Endothelial cell of umbilical vein (primary cell): ENCODE data around the gene ATP2C2. TPM values are rescaled to one million over a fixed set of nuclear protein-coding genes. Genes with fewer than 3 reads are reported as not detected.

Experiments
- BruUV-seq: library from RNA; stranded (reverse); fragments of 400-500 nt; replicated peaks from 2 replicates; lab custom pipeline; 2021; lab: Mats Ljungman, UMichigan
- CTCF ChIA-PET: fragments of 300-600, 350-600 bp; sonication (Branson Sonifier 250); formaldehyde crosslinking; loops from one replicate; lab custom pipeline; 2021; ENCODE audit warnings: antibody characterized with exemption, inconsistent platforms; lab: Charles Lee
- POLR2A ChIA-PET: fragments of 300-600, 350-600 bp; sonication (Branson Sonifier 250); formaldehyde crosslinking; loops from one replicate; lab custom pipeline; 2021; ENCODE audit warnings: antibody characterized with exemption, inconsistent platforms; lab: Charles Lee
- DNase-seq: peaks from one replicate; pipeline ENCODE4 v3.0.0-alpha.2; 2011; ENCODE audit warnings: low read depth, low spot score
- FAIRE-seq: peaks from 2 replicates; lab custom pipeline; 2011; peaks lifted over from hg19 to GRCh38; lab: Jason Lieb, UNC
- H2AFZ ChIP-seq: 2 replicates; pipeline ENCODE4 v1.6.0; 2012; ENCODE audit warnings: low read depth, low read length, control low read depth, inconsistent platforms
- H3K27ac ChIP-seq: 2 replicates; pipeline ENCODE4 v1.5.1; 2011; ENCODE audit warnings: low read depth, mild to moderate bottlenecking, control low read depth, low read length, moderate library complexity; ENCODE audit not compliant: insufficient read depth
- H3K27me3 ChIP-seq, 2 experiments: 2 replicates each; pipeline versions ENCODE4 v1.6.0 to v1.6.1; 2011; ENCODE audit warnings: low read length in 2 of 2, mixed read lengths in 1 of 2; ENCODE audit not compliant: control insufficient read depth in 2 of 2, insufficient read depth in 2 of 2
- H3K36me3 ChIP-seq, 2 experiments: 2 replicates in 1 of 2; 3 replicates in 1 of 2; pipeline ENCODE4 v1.5.1; 2011; ENCODE audit warnings: low read length in 2 of 2, mild to moderate bottlenecking in 1 of 2, moderate library complexity in 1 of 2; ENCODE audit not compliant: control insufficient read depth in 2 of 2, insufficient read depth in 2 of 2; ENCODE audit errors: extremely low read depth in 1 of 2
- H3K4me1 ChIP-seq: 3 replicates; pipeline ENCODE4 v1.5.1; 2011; ENCODE audit warnings: mild to moderate bottlenecking, low read length; ENCODE audit not compliant: control insufficient read depth, insufficient read depth; ENCODE audit errors: extremely low read depth
- H3K4me2 ChIP-seq: 2 replicates; pipeline ENCODE4 v1.6.1; 2011; ENCODE audit warnings: low read length, control low read depth, mixed read lengths; ENCODE audit not compliant: insufficient read depth
- H3K4me3 ChIP-seq, 3 experiments: fragments of 200-600 bp in 1 of 3; sonication (generic), shearing (Covaris generic) in 1 of 3; replicated peaks in 1 of 3; 2 replicates each; pipeline ENCODE4 v1.5.1; 2011 to 2016; ENCODE audit warnings: control low read depth in 3 of 3, low read length in 3 of 3, mild to moderate bottlenecking in 2 of 3, inconsistent platforms in 1 of 3, low read depth in 1 of 3, moderate library complexity in 1 of 3; ENCODE audit not compliant: insufficient read depth in 1 of 3
- H3K79me2 ChIP-seq: 2 replicates; pipeline ENCODE4 v1.6.0; 2012; ENCODE audit warnings: low read length, inconsistent platforms; ENCODE audit not compliant: control insufficient read depth, insufficient read depth
- H3K9ac ChIP-seq: replicated peaks from 2 replicates; pipeline ENCODE3; 2011; ENCODE audit warnings: low read length, control low read depth; ENCODE audit not compliant: insufficient read depth; ENCODE audit errors: extremely low read depth
- H3K9me1 ChIP-seq: replicated peaks from 3 replicates; pipeline ENCODE4 v1.6.0; 2011; ENCODE audit warnings: mild to moderate bottlenecking, low read length; ENCODE audit not compliant: control insufficient read depth, insufficient read depth; ENCODE audit errors: extremely low read depth
- H3K9me3 ChIP-seq: replicated peaks from 2 replicates; pipeline ENCODE4 v1.5.1; 2012; ENCODE audit warnings: low read length, inconsistent platforms; ENCODE audit not compliant: control insufficient read depth, insufficient read depth
- H4K20me1 ChIP-seq: replicated peaks from 2 replicates; pipeline ENCODE3; 2011; ENCODE audit warnings: mild to moderate bottlenecking, low read length; ENCODE audit not compliant: control insufficient read depth, insufficient read depth; ENCODE audit errors: extremely low read depth
- GATA2 ChIP-seq: IDR thresholded peaks from 2 replicates; pipeline ENCODE4 v1.7.0; 2011; ENCODE audit warnings: low read depth, mild to moderate bottlenecking, moderate library complexity, mixed read lengths, low read length; ENCODE audit not compliant: insufficient read length, insufficient read depth
- JUN ChIP-seq: IDR thresholded peaks from 2 replicates; pipeline ENCODE4 v1.6.1; 2011; ENCODE audit warnings: borderline replicate concordance, low read depth; ENCODE audit not compliant: insufficient read length, insufficient read depth
- MAX ChIP-seq: IDR thresholded peaks from 2 replicates; pipeline ENCODE4 v1.6.1; 2011; ENCODE audit not compliant: insufficient read depth, insufficient read length
- MYC ChIP-seq: IDR thresholded peaks from one replicate; pipeline ENCODE4 v1.6.1; 2011; ENCODE audit warnings: mild to moderate bottlenecking, low read depth, low read length
- POLR2AphosphoS5 ChIP-seq: IDR thresholded peaks from 2 replicates; pipeline ENCODE4 v1.6.1; 2012; ENCODE audit warnings: low read depth, mild to moderate bottlenecking, control low read depth, low read length, moderate library complexity; ENCODE audit not compliant: insufficient read depth
- dilution Hi-C: fragments of 300-500 bp; cut with MboI; formaldehyde crosslinking; loops from one replicate; pipeline ENCODE4 v1.15.0; 2019; ENCODE audit warnings: low sequenced_read_pairs; ENCODE audit not compliant: extremely low pct_ligation_motif_present
- intact Hi-C: fragments of 100-400 bp; cut with micrococcal nuclease; formaldehyde crosslinking; loops from one replicate; pipeline ENCODE4 v1.10.0; 2022
- polyA plus RNA-seq, 4 experiments: library from polyadenylated mRNA; depleted of rRNA in 3 of 4; stranded (reverse) in 3 of 4; unstranded in 1 of 4; fragments of >200 nt; gene quantifications; 2 replicates each; pipeline versions ENCODE4 v1.2.1 to v1.2.3, GENCODE V29; 2011 to 2012; ENCODE audit warnings: missing spikeins in 1 of 4
- total RNA-seq: library from RNA; stranded (reverse); gene quantifications from 2 replicates; pipeline ENCODE4 v1.2.3, GENCODE V29; 2021
- TF ChIP-seq, protein P1 (sequence below), 2 donors: IDR thresholded peaks; 1 replicate in 1 of 2; 2 replicates in 1 of 2; pipeline ENCODE4 v1.5.1; 2011; ENCODE audit warnings: low read length in 2 of 2, mild to moderate bottlenecking in 2 of 2, moderate library complexity in 2 of 2, control low read depth in 1 of 2, inconsistent platforms in 1 of 2, low read depth in 1 of 2; ENCODE audit not compliant: insufficient read depth in 1 of 2; ENCODE audit errors: extremely low read depth in 1 of 2

Gene ATP2C2
- total and polyA plus RNA-seq, 2 donors (not counting 3 experiments of a cell fraction or from before 2014, with no cell fraction given), result not detected

DNA sequence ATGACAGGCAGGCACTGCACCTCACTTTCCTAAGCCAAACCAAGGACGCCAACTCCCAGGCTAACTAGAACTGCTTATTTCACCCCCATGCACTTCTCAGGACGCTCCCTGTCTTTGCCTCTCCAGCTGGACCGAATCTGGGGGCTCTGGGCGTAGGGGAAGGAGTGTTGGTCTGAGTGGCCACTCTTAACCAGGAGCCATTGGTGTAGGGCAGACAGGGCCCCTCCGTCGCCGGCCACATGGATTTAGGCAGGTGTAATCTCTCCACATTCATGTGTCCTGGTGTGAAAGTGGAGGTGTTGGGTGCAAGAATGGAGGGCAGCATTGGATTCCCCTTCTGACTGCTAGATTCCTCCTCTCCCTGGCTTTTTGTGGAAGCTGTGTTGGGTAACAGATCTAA is 9.8 kb downstream of the ATP2C2 start:
- no peak overlapping the region for H2AFZ ChIP-seq
- no peaks in the 10 kb centered on the region for H3K27me3 ChIP-seq
- POLR2A ChIA-PET, result no interaction called here
- CTCF ChIA-PET, result no interaction called here
- intact Hi-C loops, result no loop called here
- no peaks in the 10 kb centered on the region for H3K36me3 ChIP-seq
- H4K20me1 ChIP-seq, result no peaks in the 10 kb centered on the region
- dilution Hi-C loops, result no loop called here
- H3K4me1 ChIP-seq, result no peaks in the 10 kb centered on the region
- no peak for FAIRE-seq
- DNase-seq, result no peak
- H3K4me3 ChIP-seq, result no peak overlapping the region
- H3K9me1 ChIP-seq, result no peaks in the 10 kb centered on the region
- no peak for TF ChIP-seq MYC
- H3K79me2 ChIP-seq, result no peaks in the 10 kb centered on the region
- no peaks in the 10 kb centered on the region for H3K9me3 ChIP-seq
- no peak overlapping the region for H3K9ac ChIP-seq
- no TSS peak for BruUV-seq
- no peak overlapping the region for H3K27ac ChIP-seq
- no peak overlapping the region for H3K4me2 ChIP-seq

GRCh38 chr16:84378567-84378966 is 10.2 kb downstream of the ATP2C2 start:
- no peaks in the 10 kb centered on the region for H3K27me3 ChIP-seq
- intact Hi-C loops, result no loop called here

More at GRCh38 chr16:84378567-84378966, 10.2 kb downstream of the ATP2C2 start:
- no peak overlapping the region for H3K27ac ChIP-seq
- H3K4me2 ChIP-seq, result no peak overlapping the region
- no peak overlapping the region for H3K9ac ChIP-seq
- TF ChIP-seq MYC, result no peak
- TF ChIP-seq, protein P1, sequence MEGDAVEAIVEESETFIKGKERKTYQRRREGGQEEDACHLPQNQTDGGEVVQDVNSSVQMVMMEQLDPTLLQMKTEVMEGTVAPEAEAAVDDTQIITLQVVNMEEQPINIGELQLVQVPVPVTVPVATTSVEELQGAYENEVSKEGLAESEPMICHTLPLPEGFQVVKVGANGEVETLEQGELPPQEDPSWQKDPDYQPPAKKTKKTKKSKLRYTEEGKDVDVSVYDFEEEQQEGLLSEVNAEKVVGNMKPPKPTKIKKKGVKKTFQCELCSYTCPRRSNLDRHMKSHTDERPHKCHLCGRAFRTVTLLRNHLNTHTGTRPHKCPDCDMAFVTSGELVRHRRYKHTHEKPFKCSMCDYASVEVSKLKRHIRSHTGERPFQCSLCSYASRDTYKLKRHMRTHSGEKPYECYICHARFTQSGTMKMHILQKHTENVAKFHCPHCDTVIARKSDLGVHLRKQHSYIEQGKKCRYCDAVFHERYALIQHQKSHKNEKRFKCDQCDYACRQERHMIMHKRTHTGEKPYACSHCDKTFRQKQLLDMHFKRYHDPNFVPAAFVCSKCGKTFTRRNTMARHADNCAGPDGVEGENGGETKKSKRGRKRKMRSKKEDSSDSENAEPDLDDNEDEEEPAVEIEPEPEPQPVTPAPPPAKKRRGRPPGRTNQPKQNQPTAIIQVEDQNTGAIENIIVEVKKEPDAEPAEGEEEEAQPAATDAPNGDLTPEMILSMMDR (IDR thresholded peaks at IDR 0.05; ENCODE audit: extremely low read depth in 1 of 2, insufficient read depth in 1 of 2, low read depth in 1 of 2, low read length in 2 of 2), result no peak
- no peak for TF ChIP-seq JUN
- TF ChIP-seq MAX, result no peak
- no peak for TF ChIP-seq POLR2AphosphoS5
- TF ChIP-seq GATA2, result no peak
- ChIA-PET CTCF (no interaction called here), POLR2A (no interaction called here)
- no peak overlapping the region for H2AFZ ChIP-seq
- no peaks in the 10 kb centered on the region for H3K36me3 ChIP-seq
- H3K79me2 ChIP-seq, result no peaks in the 10 kb centered on the region
- H3K4me1 ChIP-seq, result no peaks in the 10 kb centered on the region
- H3K9me3 ChIP-seq, result no peaks in the 10 kb centered on the region
- H3K4me3 ChIP-seq, result no peak overlapping the region
- DNase-seq, result no peak
- dilution Hi-C loops, result no loop called here
- H3K9me1 ChIP-seq, result no peaks in the 10 kb centered on the region
- no peak for FAIRE-seq
- no TSS peak for BruUV-seq
- no peaks in the 10 kb centered on the region for H4K20me1 ChIP-seq
